Tibial nerve (tissue), 4 donors: Measurements from ENCODE around the gene TEKT5. TPM values are rescaled to one million over a fixed set of nuclear protein-coding genes. Genes with fewer than 3 reads are reported as not detected.

Source experiments
- DNase-seq, 2 donors: peaks; one replicate each; pipeline ENCODE4 v3.0.0-alpha.2; 2019; ENCODE audit warnings: low spot score in 2 of 2
- H3K27ac ChIP-seq, 4 donors: fragments of 200-600 bp; sonication (generic) in 3 of 4; one replicate each; pipeline ENCODE4 v1.5.1; 2017 to 2019; ENCODE audit warnings: mild to moderate bottlenecking in 1 of 4
- H3K27me3 ChIP-seq, 2 donors: fragments of 200-600 bp; sonication (generic) in 1 of 2; one replicate each; pipeline versions ENCODE4 v1.5.1 to v1.6.0; 2017 to 2019
- H3K36me3 ChIP-seq, 3 donors: fragments of 200-600 bp; sonication (generic); one replicate each; pipeline ENCODE4 v1.5.1; 2018 to 2019
- H3K4me1 ChIP-seq, 4 donors: fragments of 200-600 bp; sonication (generic) in 3 of 4; one replicate each; pipeline ENCODE4 v1.5.1; 2017 to 2019
- H3K4me3 ChIP-seq, 4 donors: fragments of 200-600 bp; sonication (generic) in 3 of 4; one replicate each; pipeline ENCODE4 v1.5.1; 2017 to 2019; ENCODE audit warnings: mild to moderate bottlenecking in 1 of 4, moderate library complexity in 1 of 4
- H3K9me3 ChIP-seq, 4 donors: fragments of 200-600 bp; sonication (generic) in 3 of 4; one replicate each; pipeline ENCODE4 v1.5.1; 2017 to 2019
- EP300 ChIP-seq, 2 donors: sonication (generic); formaldehyde crosslinking; IDR thresholded peaks; one replicate each; pipeline ENCODE4 v1.6.1; 2017; ENCODE audit warnings: antibody characterized with exemption in 2 of 2, mild to moderate bottlenecking in 1 of 2
- POLR2A ChIP-seq, 2 donors: fragments of 450-650 bp; IDR thresholded peaks; one replicate each; pipeline ENCODE4 v1.6.1; 2017; ENCODE audit warnings: antibody characterized with exemption in 2 of 2, mild to moderate bottlenecking in 2 of 2, moderate library complexity in 2 of 2
- WGBS, 2 donors: methylation state at CpG; one replicate each; pipeline ENCODE4 v1.1.5; 2018; 5-methylcytosine and 5-hydroxymethylcytosine counted together
- total RNA-seq, 4 donors: library from RNA; depleted of rRNA; stranded (reverse); fragments of >200 nt; gene quantifications; one replicate each; pipeline ENCODE4 v1.1.0, GENCODE V29; 2016
- TF ChIP-seq, protein P1 (sequence below), 5 experiments: fragments of 200-600 bp in 3 of 5; fragments of 450-650 bp in 2 of 5; sonication (generic) in 3 of 5; IDR thresholded peaks; one replicate each; pipeline ENCODE4 v1.5.1; 2016 to 2019; ENCODE audit warnings: antibody characterized with exemption in 5 of 5, mild to moderate bottlenecking in 3 of 5, moderate library complexity in 2 of 5

TEKT5 gene
- total RNA-seq, 4 donors from 2014 or later: not detected

DNA sequence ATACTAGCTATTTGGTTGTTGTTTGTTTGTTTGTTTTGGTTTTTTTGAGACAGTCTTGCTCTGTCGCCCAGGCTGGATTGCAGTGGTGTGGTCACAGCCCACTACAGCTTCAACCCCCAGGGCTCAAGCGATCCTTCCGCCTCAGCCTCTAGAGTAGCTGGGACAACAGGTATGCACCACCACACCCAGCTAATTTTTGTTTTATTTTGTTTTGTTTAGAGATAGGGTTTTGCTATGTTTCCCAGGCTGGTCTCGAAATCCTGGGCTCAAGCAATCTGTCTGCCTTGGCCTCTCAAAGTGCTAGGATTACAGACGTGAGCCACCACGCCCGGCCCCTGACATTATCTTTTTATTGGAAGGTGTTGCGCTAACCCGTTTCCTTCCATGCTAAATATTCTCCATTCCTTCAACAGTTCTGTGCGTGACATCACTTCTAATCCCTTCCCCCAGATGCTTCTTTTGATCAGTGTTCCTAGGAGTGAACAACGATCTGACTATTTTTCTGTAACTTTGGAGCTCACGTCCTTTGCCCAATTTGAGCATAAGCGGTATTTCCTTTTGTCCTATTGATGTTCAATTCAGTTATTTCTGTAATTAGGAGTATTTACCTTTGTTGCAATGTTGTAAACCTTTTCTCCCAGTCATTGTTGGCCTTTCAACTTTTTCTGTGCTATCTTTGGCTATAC is 84.1 kb downstream of the TEKT5 start:
- H3K9me3 ChIP-seq: no peaks in the 10 kb centered on the region
- H3K27me3 ChIP-seq: no peaks in the 10 kb centered on the region
- no peaks in the 10 kb centered on the region for H3K36me3 ChIP-seq
- H3K4me1 ChIP-seq: peaks cover 0 to 28% (median 4%) of the 10 kb centered on the region in 4 donors
- H3K4me3 ChIP-seq: no peak overlapping the region
- H3K27ac ChIP-seq: peak overlapping the region in 1 of 4 donors; percentile 45
- TF ChIP-seq, protein P1, sequence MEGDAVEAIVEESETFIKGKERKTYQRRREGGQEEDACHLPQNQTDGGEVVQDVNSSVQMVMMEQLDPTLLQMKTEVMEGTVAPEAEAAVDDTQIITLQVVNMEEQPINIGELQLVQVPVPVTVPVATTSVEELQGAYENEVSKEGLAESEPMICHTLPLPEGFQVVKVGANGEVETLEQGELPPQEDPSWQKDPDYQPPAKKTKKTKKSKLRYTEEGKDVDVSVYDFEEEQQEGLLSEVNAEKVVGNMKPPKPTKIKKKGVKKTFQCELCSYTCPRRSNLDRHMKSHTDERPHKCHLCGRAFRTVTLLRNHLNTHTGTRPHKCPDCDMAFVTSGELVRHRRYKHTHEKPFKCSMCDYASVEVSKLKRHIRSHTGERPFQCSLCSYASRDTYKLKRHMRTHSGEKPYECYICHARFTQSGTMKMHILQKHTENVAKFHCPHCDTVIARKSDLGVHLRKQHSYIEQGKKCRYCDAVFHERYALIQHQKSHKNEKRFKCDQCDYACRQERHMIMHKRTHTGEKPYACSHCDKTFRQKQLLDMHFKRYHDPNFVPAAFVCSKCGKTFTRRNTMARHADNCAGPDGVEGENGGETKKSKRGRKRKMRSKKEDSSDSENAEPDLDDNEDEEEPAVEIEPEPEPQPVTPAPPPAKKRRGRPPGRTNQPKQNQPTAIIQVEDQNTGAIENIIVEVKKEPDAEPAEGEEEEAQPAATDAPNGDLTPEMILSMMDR (IDR thresholded peaks at IDR 0.05): no peak
- TF ChIP-seq POLR2A (IDR thresholded peaks at IDR 0.05) (no peak), EP300 (IDR thresholded peaks at IDR 0.05) (no peak)
- WGBS, 2 donors: 72% methylated on average over 13 of the region's 13 CpGs
- DNase-seq: no peak

DNA sequence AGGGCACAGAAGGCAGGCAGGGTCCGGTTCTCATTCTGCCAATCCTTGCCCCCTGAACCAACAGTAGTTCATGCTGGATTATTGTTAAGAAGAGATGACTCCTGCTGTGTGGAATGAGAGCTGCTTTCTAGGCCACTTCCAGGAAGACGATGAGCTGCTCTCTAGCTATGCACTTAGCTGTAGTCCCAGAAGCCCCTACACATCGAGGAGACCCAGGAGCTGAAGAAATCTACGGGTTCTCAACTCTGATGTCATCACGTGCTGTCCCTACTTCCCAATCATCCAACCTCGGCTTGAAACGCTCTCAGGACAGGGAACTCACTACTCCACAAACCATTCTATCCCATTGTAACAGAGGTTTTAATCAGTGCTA is 85.3 kb downstream of the TEKT5 start:
- H3K27me3 ChIP-seq: no peaks in the 10 kb centered on the region
- H3K36me3 ChIP-seq: no peaks in the 10 kb centered on the region
- no peak overlapping the region for H3K4me3 ChIP-seq
- H3K9me3 ChIP-seq: no peaks in the 10 kb centered on the region
- TF ChIP-seq POLR2A (IDR thresholded peaks at IDR 0.05): no peak
- TF ChIP-seq, protein P1 (IDR thresholded peaks at IDR 0.05): no peak
- TF ChIP-seq EP300 (IDR thresholded peaks at IDR 0.05): no peak
- WGBS, 2 donors: 38 to 47% methylated on average over 7 of the region's 7 CpGs
- H3K4me1 ChIP-seq: peaks cover 0 to 28% (median 4%) of the 10 kb centered on the region in 4 donors
- no peak for DNase-seq
- peak overlapping the region in 2 of 4 donors; percentile 45 to 64 for H3K27ac ChIP-seq

DNA sequence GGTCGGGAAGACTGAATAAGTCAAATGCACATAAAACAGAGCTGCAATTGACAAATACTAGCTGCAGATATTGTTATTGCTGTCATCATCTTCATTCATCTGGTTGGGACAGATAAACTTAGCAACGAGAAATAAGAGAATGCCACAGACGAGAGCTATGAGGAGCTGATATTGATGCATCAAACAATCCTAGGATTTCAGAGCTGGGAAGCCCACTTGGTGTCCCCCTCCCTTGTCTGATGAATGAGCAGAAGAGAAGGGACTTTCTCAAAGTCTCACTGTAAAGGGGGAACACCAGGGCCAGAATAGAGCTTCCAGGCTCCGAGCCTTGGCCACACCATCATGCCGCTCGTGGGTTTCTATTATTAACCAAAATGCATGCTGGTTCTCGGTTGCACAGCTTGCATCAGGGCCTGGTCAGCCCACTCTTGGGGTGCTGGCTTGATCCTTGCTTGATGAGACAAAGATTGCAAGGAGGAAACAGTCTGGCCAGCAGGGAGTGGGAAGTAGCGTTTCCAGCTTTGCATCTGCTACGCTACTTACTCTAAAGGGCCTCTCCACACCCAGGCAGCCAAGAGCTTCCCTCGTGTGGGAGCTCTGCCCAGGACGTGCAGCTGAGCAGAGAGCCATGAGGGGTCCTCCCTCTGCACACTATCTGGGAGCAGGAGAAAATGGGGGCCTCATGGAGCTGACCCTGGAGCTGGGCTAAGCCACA is 85.9 kb downstream of the TEKT5 start:
- Histone ChIP-seq H3K27me3 (no peaks in the 10 kb centered on the region), H3K4me3 (no peak overlapping the region), H3K9me3 (no peaks in the 10 kb centered on the region), H3K4me1 (peaks cover 0 to 28% (median 4%) of the 10 kb centered on the region in 4 donors), H3K27ac (peak overlapping the region in 2 of 4 donors; percentile 45 to 64), H3K36me3 (no peaks in the 10 kb centered on the region)
- no peak for DNase-seq
- 36 to 47% methylated on average over 10 to 11 of the region's 11 CpGs for WGBS, 2 donors
- no peak for TF ChIP-seq EP300 (IDR thresholded peaks at IDR 0.05)

DNA sequence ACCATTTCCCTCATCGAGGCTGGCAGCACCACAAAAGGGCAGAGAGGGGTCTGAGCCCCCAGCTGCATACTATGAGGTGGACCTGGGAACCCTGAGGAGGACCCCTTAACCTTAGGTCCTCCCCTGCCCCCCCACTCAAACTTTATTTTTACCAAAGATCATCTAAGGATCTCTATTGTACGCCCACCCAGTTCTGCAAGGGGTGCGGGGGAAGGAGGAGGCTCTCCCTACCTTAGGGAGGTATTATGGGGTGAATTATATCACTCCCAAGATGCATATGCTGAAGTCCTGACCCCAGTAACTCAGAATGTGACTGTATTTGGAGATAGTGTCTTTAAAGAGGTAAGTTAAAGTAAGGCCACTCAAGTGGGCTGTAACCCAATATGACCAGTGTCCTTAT is 87.6 kb downstream of the TEKT5 start:
- no peak for DNase-seq
- H3K36me3 ChIP-seq: no peaks in the 10 kb centered on the region
- 75 to 80% methylated on average over 3 of the region's 3 CpGs for WGBS, 2 donors
- peaks cover 0 to 24% (median 4%) of the 10 kb centered on the region in 4 donors for H3K4me1 ChIP-seq
- no peak overlapping the region for H3K27ac ChIP-seq
- no peaks in the 10 kb centered on the region for H3K9me3 ChIP-seq
- TF ChIP-seq EP300 (IDR thresholded peaks at IDR 0.05): no peak
- no peak for TF ChIP-seq POLR2A (IDR thresholded peaks at IDR 0.05)
- TF ChIP-seq, protein P1 (IDR thresholded peaks at IDR 0.05): no peak
- H3K4me3 ChIP-seq: no peak overlapping the region
- no peaks in the 10 kb centered on the region for H3K27me3 ChIP-seq

DNA sequence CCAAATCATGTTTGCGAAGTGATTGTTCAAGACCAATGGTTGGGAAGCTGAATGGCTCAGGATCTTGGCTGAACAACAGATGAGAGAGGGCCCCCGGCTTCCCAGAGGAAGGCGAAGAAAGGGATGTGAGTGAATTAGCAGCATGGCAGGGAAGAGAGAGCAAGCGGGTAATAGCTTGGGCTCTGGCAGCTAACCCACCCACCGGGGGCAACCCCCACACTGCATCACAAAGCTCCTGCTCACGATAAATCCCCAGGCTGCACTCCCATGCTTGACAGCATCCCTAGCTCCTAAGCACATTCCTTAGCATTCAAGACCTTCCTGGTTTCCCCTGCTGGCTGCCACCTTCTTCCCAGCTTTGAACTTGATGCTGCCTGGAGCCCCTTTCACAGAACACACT is 88.1 kb downstream of the TEKT5 start:
- H3K36me3 ChIP-seq: no peaks in the 10 kb centered on the region
- no peak overlapping the region for H3K4me3 ChIP-seq
- TF ChIP-seq POLR2A (IDR thresholded peaks at IDR 0.05) (no peak), EP300 (IDR thresholded peaks at IDR 0.05) (no peak)
- TF ChIP-seq, protein P1 (IDR thresholded peaks at IDR 0.05): no peak
- WGBS, 2 donors: 58 to 60% methylated on average over 6 of the region's 6 CpGs
- H3K27me3 ChIP-seq: no peaks in the 10 kb centered on the region
- H3K27ac ChIP-seq: no peak overlapping the region
- no peaks in the 10 kb centered on the region for H3K9me3 ChIP-seq
- peaks cover 0 to 24% (median 4%) of the 10 kb centered on the region in 4 donors for H3K4me1 ChIP-seq
- DNase-seq: no peak
